Left cardiac atrium (tissue), 4 donors: Measurements from ENCODE around the gene SLC24A3. TPM values are rescaled to one million over a fixed set of nuclear protein-coding genes. Genes with fewer than 3 reads are reported as not detected.

Source experiments
- ATAC-seq, 2 donors: fragments of 200-7000 bp; cut with Tn5 transposase; one replicate each; pipeline ENCODE4 v1.9.1; 2020; ENCODE audit warnings: mild to moderate bottlenecking in 2 of 2, moderate library complexity in 2 of 2
- DNase-seq: peaks from one replicate; pipeline ENCODE4 v3.0.0-alpha.2; 2020
- intact Hi-C, 2 donors: fragments of 100-400 bp; cut with DNase I; formaldehyde crosslinking; loops; one replicate each; pipeline versions ENCODE4 v1.14.1 to v1.15.1; 2022 to 2023
- total RNA-seq, 2 donors: library from RNA; stranded (reverse); fragmentation: NEBNext Ultra II Directional; extraction: Animal tissue kit (Norgen Biotek cat#: 25700); gene quantifications; one replicate each; pipeline ENCODE4 v1.2.1, GENCODE V29; 2021
- donor health status: DM: no; HTN: yes; CAD: no.
- donor health status: DM: no; HTN: yes; CAD: no; lungs with severe emphysema.
- donor health status: DM: yes; HTN: yes; CAD: no.
- donor health status: Dilated cardiomyopathy.

Gene SLC24A3
- total RNA-seq, 2 donors from 2014 or later = 2.1 to 4.1 TPM

DNA sequence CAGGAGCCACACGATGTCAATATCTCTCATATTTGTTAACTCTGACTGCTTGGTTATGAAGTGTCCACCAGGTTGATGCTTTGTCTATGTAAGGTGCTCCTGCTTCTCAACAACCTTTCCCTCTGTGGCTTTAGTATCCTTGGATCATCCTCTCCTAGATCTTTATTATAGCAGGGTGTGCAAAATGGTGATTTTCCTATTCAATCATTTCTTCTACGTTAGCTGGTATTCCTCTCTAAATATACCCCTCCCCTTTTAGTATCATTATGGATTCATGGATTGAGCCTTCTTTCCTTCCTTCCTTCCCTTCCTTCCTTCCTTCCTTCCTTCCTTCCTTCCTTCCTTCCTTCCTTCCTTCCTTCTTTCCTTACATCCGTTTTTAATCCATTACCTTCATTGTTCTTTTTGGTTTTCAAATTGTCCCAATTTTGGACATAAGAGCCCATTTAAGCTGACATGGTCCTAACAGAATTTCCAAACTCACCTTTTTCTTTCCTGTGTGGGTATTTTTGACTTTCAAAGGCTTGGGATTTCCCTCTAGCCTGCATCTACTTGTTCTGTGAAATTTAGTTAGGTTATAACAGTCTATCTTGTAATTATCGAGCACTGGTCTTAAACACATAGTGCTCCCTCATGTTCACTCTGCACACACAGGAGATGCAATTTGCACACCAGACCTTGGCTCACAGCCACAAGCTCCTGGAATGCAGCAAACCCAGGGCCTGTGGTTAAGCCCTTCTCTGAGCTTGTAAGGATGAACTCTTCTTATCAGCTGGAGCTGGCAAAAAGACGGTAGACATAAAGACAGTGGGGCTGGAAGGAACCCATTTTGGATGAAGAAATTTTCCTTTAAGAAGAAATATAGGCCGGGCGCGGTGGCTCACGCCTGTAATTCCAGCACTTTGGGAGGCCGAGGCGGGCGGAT is 109.9 kb downstream of the SLC24A3 start:
- no peak for ATAC-seq
- intact Hi-C loops = no loop called here

DNA sequence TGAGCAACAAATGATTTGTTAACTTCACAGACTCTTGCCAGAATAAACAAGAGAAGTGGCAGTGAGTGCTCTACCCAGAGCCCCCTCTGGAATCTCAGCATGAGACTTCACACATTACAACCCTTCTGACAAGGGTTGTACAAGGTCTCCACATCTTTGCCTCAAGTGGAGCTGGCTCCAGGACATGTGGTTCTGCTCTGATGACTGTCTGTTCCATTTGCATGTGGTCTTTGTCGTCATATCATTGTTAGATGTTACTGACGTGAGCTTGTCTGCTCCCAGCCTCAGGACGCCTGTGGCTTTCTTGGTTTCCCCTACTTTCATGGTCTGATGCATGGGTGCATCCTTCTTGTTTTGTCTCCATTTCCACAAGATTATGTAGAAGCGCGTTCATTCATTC is 115.0 kb downstream of the SLC24A3 start:
- no peak for DNase-seq
- ATAC-seq = no peak
- intact Hi-C loops = no loop called here

More for the DNA sequence above, 109.9 kb downstream of the SLC24A3 start:
- DNase-seq = no peak

DNA sequence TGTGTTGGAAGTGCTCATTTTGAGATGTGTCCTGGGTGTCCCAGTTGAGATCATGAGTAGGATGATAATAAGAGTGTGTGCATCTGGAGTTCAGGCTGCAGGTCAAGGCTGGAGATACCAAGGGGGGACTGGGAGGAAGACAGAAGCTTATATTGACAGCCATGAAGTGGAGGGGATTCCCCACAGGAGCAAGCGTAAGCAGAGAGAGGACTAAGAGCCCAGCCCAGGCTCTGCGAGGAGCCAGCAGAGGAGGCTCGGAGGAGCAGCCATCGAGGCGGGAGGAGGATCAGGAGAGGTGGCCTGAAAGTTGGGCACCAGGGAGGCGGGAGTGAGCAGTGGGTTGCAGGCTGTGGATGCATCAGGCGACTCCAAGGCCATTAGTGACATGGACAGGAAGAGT is 116.2 kb downstream of the SLC24A3 start:
- intact Hi-C loops = no loop called here
- DNase-seq = no peak
- no peak for ATAC-seq

DNA sequence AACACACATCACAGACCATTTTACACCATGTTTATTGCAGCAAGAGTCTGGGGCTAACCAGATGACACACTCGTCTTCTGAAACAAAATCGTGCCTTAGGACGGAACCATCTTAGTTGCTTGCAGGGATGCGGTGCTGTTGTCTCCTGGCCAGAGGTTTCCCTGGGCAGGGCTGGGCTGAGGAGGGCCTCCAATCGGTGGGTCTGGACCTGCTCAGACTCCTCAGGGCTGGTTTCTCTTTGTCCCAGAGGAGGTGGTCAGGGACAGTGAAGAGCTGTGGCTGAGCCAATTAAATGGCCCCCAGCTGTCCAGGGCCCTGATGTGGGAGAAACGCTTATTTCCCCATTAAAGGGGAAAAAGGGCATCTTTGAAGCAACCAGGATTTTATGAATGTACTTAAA is 117.6 kb downstream of the SLC24A3 start:
- intact Hi-C loops = no loop called here
- no peak for ATAC-seq
- DNase-seq = no peak

DNA sequence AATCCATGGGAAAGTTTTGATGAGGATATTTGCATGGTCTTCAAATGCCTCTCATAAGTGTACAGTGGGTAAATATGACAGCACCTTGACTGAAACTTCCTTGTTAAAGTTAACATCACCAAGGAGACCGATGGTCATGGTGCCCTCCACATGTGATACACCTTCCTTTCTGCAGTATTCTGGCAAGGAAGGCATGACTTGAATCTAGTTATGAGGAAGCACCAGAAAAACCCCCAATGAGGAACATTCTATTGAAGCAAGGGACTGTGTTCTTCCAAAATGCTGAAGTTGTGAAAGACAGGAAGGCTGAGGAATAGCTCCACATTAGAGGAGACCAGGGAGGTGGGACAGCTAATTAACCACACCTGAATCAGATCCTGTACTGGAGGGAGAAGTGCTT is 118.3 kb downstream of the SLC24A3 start:
- ATAC-seq (no peak), DNase-seq (no peak)
- intact Hi-C loops = no loop called here

DNA sequence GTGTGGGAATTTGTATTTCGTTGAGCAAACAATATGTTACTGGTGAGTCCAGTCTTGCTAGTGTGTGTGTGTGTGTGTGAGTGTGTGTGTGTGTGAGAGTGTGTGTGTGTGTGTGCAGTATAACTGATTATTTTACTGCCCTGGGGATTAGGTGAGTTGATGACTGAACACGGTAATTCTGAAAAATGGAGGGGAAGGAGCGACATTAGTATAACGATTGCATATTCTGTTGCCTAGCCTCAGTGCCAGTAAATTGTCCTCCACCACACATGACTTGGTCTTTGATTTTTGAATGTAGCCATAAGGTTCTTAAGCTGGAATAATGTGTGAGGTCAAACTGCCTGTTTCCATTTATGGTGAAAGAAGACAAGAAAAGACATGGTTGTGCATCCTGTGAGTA is 121.1 kb downstream of the SLC24A3 start:
- intact Hi-C loops = no loop called here

DNA sequence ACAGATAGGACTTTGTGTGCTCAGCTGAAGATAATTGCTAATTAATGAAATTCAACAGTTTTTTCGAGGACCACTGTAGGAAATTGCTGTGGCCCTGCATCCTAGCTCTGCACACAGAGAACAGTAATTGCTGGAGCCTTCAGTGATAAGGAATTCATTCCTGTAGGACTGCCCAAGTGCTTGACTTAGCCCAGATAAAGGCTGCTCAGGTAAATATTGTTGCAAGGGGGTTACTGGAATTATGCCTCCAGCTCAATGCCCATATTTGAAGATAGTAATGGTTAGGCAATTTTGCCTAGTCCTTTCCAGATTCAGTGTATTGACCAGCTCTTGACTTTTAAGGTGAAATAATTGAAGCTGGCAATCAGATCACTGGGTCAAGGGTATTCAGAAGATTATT is 122.9 kb downstream of the SLC24A3 start:
- no peak for ATAC-seq
- intact Hi-C loops = no loop called here
- no peak for DNase-seq

More for the DNA sequence above, 121.1 kb downstream of the SLC24A3 start:
- DNase-seq (no peak), ATAC-seq (no peak)

DNA sequence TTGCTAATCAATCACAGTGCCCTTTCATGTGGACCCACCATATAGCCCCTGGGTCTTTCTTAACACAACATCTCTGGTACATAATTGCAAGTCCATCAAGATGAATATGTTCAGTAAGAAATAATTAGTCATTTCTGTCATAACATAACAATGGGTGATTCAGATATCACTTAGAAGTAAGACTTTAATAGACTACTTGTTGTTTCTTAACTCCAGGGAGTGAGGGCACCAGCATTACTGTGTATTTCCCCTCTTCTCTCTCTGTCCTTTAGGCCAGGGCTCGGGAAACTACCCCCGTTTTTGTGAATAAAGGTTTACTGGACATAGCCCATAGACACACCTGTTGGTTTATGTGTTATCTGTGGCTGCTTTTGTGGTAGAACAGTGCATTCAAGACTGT is 123.5 kb downstream of the SLC24A3 start:
- DNase-seq (no peak), ATAC-seq (no peak)
- intact Hi-C loops = no loop called here

DNA sequence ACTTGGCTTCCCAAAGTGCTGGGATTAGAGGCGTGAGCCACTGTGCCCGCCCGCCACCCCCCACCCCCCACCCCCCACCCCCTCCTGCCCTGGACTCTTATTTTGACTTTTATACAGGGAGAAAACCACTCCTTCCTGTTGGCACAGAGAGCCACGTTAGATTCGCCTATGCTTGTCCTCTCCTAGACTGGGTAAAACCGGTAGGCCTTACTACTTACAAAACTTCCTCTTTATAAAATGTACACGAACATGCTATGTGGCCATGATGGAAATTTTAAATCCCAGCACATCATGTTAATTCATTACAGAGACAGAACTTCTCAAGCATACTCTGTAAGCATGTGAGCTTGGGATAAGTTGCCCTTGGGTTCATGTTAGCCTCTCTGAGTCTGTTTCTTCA is 124.2 kb downstream of the SLC24A3 start:
- ATAC-seq = no peak
- intact Hi-C loops = no loop called here

DNA sequence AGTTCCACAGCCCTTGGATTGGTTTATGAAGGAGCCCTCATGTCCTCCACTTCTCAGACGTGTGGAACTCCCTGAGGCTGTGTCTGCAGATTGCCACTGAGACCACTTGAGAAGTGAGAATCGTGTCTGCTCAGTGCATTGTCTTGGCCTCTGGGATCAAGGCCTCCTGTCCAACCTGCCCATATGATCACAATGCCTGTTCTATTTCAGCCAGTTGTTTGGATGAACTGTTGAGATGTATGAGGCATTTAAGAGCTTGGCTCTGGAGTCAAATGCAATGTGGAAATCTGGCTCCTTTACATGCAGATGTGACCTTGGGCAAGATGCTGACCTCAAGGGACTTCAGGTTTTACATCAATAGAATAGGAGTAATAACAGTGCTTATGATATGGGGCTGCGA is 125.9 kb downstream of the SLC24A3 start:
- intact Hi-C loops = no loop called here
- DNase-seq = no peak
- no peak for ATAC-seq

More for the DNA sequence above, 124.2 kb downstream of the SLC24A3 start:
- no peak for DNase-seq

DNA sequence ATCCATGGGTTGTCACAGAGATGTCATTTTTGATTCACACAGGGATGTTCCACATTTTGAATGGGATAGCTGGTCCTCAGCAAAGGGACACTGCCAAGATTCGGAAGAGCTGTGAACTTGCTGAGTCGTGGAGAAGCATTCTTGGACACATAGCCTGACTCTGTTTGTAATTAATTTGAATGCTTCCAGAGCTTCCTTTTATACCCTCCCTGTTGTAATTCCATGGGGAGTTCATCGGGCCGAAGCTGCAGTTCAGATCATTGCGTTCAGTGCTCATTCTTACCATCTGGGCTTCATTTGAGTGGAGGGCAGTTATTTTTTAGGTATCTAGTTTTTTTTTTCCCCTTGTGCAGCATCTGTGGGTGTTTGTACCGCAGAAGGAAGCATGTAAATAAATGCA is 126.5 kb downstream of the SLC24A3 start:
- no peak for ATAC-seq
- intact Hi-C loops = no loop called here

DNA sequence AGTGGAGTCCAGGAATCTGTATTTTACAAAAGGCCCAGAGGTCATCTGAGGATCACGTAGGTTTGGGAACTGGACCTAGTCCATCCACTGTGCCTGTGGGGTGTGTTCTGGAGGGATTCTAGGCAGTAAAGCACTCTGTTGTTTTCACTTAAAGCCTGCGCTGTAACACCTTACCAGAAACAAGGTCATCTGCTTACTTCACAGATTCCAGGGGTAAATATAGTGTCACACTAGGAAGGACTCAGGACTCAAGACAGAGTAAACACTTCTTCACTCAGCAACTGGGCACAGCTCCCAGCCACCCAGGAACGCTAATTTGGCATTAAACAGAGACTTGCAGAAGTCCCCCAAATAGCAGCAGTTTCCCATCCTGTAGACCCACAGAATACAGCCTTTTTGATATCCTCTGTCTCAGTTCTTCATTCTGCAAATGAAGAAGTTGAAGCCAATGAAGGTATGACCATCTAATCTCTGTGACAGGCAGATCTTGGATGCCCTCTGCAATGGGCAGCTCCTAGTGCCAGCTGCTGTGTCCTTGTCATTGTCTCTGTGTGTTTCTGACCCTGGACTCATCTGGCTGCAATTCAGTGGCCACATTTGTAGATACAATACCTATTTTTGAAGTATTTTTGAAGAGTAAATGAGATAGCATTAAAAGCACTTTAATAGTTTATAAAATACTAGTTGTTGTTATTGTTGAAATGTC is 129.1 kb downstream of the SLC24A3 start:
- DNase-seq (no peak), ATAC-seq (no peak)
- intact Hi-C loops = no loop called here

More for the DNA sequence above, 126.5 kb downstream of the SLC24A3 start:
- no peak for DNase-seq

DNA sequence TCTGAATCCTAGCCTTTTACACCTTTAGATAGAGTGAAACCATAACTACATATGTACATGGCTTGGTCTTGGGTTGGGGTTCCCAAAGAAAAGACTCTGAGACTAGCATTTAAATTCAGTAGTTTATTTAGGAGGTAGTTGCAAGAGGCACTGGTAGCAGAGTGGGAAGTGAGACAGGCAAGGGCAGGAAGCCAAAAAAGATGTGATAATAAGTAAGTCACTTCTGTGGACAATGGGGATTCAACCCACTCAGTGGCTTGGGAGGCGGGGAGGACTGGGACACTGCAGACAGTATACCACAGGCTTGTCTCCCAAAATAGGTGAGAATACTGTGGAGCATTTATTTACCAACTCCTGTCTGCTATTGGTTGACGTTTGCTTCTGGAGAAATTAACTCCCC is 131.9 kb downstream of the SLC24A3 start:
- ATAC-seq = no peak
- intact Hi-C loops = no loop called here

DNA sequence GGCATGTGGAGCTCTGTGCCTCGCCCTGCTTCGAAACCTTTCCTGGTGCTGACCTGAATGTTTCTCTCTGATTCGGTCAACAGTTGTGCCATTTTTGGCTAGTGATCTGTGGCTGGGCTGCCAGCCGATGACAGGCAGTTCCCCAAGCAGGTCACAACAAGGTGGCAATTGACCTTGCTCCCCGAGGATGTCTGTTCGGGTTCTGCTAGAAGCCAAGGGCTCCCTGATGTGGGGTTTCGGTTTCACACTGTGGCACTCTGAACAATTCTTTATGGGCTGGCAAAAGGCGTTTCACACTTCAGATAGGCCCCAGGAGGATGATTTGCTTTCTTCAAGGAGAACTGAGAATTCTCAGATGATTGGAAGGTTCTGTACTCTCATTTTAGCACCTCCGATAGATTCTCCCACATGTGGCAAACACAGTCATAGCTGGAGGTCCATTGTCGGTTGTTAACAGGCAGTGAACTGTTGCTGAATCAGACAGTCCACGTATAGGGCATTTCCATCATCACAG is 135.6 kb downstream of the SLC24A3 start:
- ATAC-seq (no peak), DNase-seq (no peak)
- intact Hi-C loops = no loop called here

More for the DNA sequence above, 131.9 kb downstream of the SLC24A3 start:
- DNase-seq = no peak

DNA sequence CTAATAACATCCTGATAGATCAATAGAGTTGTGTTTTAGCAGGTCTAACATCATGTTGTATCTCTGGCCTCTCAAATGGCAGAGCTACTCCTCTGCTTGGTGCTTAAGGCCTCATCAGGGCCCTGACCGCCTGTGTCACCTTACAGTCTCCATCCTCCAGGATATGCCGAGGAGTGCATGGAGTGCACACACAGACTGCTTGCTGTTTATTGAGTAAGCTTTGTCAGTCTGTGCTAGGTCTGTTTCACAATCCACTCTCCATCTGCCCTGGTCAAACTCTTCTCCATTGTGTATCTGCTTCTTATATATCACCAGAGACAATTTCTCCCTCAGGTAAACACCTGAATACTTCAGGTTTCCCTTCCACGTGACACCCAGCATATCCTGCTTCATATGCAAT is 136.1 kb downstream of the SLC24A3 start:
- DNase-seq (no peak), ATAC-seq (no peak)
- intact Hi-C loops = no loop called here

DNA sequence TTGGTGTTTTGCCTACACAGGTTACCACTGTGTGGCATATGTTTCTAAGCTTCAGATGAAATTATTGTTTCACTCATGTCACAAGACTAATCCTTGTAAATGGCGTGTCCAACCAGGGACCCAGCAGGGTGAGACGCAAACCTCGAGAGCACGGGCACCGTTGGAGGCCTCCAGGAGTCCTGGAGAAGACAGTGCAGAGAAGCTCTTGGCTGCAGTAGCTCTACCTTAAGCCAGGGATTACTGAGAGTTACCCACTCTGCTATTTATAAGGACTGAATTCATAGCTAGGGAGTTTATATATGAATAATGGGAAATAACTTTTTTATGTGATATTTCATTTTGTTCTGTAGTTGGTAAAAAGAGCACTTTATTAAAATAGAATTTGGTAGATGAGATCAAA is 137.4 kb downstream of the SLC24A3 start:
- intact Hi-C loops = no loop called here
- ATAC-seq (no peak), DNase-seq (no peak)

DNA sequence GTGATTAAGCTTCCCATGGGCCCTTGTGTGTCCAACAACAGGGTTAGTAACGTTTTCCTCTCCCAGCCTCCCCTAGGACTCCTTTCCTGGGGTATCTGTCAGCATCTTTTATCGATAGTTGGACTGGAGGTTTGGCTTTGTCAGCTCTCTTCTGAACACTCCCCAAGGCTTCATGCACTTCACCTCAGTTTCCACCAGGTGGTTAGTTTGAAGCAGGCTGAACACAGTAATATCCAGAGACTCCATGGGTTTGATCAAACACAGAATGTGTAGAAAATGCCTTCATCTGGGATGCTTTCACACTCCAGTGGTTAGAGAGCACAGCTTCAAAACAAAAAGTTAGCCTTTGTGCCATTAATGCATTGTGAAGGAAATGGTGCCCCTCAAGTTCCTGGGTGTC is 139.1 kb downstream of the SLC24A3 start:
- intact Hi-C loops = no loop called here
- DNase-seq (no peak), ATAC-seq (no peak)

DNA sequence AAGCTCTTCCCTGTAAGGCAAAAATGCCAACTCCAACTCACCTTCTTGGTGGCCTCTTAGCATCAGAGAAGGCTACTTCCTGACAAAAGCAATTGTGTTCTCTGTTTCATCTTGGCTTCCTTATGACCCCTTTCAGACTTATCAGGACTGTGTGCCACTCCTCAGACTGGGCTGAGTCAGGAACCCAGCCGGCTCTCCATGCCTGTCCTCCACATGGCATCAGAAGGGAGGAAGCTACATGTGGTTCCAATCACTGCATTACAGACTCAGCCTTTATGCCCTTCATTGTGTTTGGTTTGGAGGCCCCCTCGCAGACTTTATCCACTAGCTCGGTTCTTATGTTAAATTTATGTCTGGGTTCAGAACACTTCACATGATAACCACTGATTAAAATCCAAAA is 142.5 kb downstream of the SLC24A3 start:
- intact Hi-C loops = no loop called here

DNA sequence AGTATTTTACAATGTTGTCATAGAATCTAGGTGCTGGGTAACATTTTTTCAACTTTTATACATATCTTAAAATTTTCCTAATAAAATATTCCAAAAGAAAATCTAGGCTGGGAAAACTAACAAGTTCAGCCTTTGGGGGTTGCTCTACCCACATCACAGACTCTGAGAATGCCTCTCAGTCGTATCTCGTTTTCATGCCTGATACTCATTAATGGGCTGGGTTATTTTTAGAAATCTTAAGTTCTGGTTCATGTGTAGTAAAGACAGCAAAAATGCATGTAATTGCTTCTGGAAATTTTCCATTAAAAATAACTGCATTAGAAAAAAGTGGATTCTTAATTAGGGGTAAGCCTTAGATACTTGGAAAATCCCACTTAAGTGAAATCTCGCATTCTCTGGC is 149.3 kb downstream of the SLC24A3 start:
- ATAC-seq (no peak), DNase-seq (no peak)
- intact Hi-C loops = no loop called here

More for the DNA sequence above, 142.5 kb downstream of the SLC24A3 start:
- DNase-seq = no peak
- ATAC-seq = no peak

DNA sequence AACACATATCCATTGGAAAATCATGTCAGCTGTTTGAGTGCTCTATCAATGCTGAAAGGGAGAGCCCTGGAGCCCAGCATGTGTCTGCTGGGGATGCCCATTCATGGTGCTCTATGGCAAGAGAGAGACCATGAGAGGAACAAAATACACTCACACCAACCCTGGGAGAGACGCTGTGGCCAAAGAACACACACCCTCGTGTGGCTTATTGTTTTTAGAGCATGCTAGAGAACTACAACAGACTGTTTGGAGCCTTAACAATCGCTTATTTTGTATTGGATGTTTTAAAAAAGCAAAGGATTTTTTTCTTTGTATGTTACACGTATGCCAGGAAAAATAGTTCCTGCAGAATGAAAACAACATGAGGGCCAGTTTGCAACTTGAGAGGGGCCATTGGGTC is 151.0 kb downstream of the SLC24A3 start:
- DNase-seq (no peak), ATAC-seq (no peak)
- intact Hi-C loops = no loop called here
